Mesendoderm (in vitro differentiated cells): ENCODE results near the gene MS4A4E.

Experiments used
- DNase-seq: peaks from one replicate; pipeline ENCODE4 v3.0.0; 2013
- H2AK5ac ChIP-seq: 2 replicates; pipeline ENCODE4 v1.6.1; 2013; ENCODE audit warnings: low read length, inconsistent platforms
- H2BK120ac ChIP-seq: 2 replicates; pipeline ENCODE4 v1.6.1; 2013; ENCODE audit warnings: low read depth, mild to moderate bottlenecking, low read length, moderate library complexity, mixed read lengths
- H2BK15ac ChIP-seq: replicated peaks from 2 replicates; pipeline ENCODE4 v1.6.1; 2013; ENCODE audit warnings: low read depth, mild to moderate bottlenecking, moderate library complexity
- H2BK5ac ChIP-seq: 2 replicates; pipeline ENCODE4 v1.6.1; 2013; ENCODE audit warnings: low read length, inconsistent platforms
- H3K18ac ChIP-seq: 2 replicates; pipeline ENCODE4 v1.6.1; 2013; ENCODE audit warnings: mild to moderate bottlenecking, low read length, mixed read lengths
- H3K23ac ChIP-seq: one replicate; pipeline ENCODE4 v1.6.1; 2013; ENCODE audit warnings: low read length
- H3K27ac ChIP-seq: 2 replicates; pipeline ENCODE4 v1.5.1; 2013; ENCODE audit warnings: low read depth, mild to moderate bottlenecking, inconsistent platforms, low read length, moderate library complexity
- H3K27me3 ChIP-seq: 2 replicates; pipeline ENCODE4 v1.6.1; 2013; ENCODE audit warnings: low read length, control low read depth, mild to moderate bottlenecking, inconsistent platforms; ENCODE audit not compliant: insufficient read depth, poor library complexity
- H3K36me3 ChIP-seq: 2 replicates; pipeline ENCODE4 v1.6.1; 2013; ENCODE audit warnings: low read length, inconsistent platforms; ENCODE audit not compliant: control insufficient read depth, insufficient read depth
- H3K4ac ChIP-seq: one replicate; pipeline ENCODE4 v1.6.1; 2013; ENCODE audit warnings: low read depth, mild to moderate bottlenecking, low read length, moderate library complexity
- H3K4me1 ChIP-seq: 2 replicates; pipeline ENCODE4 v1.6.1; 2013; ENCODE audit warnings: low read depth, low read length, inconsistent platforms; ENCODE audit not compliant: control insufficient read depth
- H3K4me2 ChIP-seq: 2 replicates; pipeline ENCODE4 v1.6.1; 2013; ENCODE audit warnings: low read length
- H3K4me3 ChIP-seq: 2 replicates; pipeline ENCODE4 v1.5.1; 2013; ENCODE audit warnings: mild to moderate bottlenecking, low read length
- H3K56ac ChIP-seq: one replicate; pipeline ENCODE4 v1.6.1; 2013; ENCODE audit warnings: low read length
- H3K79me1 ChIP-seq: 2 replicates; pipeline ENCODE4 v1.6.1; 2013; ENCODE audit warnings: low read length, inconsistent platforms
- H3K79me2 ChIP-seq: 2 replicates; pipeline ENCODE4 v1.6.1; 2013; ENCODE audit warnings: mild to moderate bottlenecking, low read length; ENCODE audit not compliant: control insufficient read depth, insufficient read depth
- H3K9ac ChIP-seq: 2 replicates; pipeline ENCODE4 v1.6.1; 2013; ENCODE audit warnings: low read length, inconsistent platforms
- H4K5ac ChIP-seq: one replicate; pipeline ENCODE4 v1.6.1; 2013; ENCODE audit warnings: low read length
- H4K8ac ChIP-seq: one replicate; pipeline ENCODE4 v1.6.1; 2013; ENCODE audit warnings: low read depth, mild to moderate bottlenecking, control low read depth, low read length, moderate library complexity
- WGBS: extraction: QIAGEN DNeasy Blood & Tissue Kit; methylation state at CpG from one replicate; pipeline ENCODE4 v1.1.7; 2013; ENCODE audit warnings: low lambda C conversion rate, missing lambda C conversion rate; ENCODE audit not compliant: insufficient coverage; ENCODE audit errors: extremely low coverage; 5-methylcytosine and 5-hydroxymethylcytosine counted together

Gene MS4A4E

DNA sequence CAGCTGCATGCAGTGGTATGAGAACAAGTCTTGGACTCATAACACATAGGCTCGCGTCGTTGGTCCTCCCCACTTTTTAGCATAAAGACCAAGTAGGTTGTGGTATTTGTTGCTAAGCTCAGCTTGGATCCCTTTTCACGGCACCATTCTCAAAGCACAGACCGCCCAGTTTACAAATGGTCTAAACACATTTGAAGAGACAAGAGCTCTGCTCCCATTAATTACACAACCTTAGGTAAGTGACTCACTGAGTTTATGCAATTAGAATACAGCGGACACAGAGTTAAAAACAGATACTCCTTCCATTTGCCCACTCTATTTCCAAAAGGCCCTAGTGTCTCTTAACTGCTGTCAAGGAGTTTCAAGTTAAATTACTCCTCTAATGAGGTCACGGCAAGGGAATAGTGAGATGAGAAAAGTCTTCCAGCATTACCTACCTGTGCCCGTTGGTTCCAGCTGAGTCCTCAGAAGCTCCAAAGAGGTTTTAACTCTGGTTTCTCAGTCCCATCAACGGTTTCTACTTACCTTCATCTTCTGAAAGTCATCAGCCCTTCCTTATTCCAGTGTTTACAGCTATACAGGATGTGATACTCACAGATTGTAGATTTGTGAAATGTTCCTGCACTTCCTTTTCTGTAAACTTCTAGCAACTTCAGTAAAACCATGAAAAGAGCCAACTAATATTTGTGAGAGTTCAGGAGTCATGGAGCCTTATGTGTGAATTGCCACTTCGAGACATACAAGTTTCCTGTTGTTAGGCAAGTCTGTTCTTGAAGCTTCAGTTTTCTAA, 60.2 kb downstream of the MS4A4E start, which contains the start of gene MS4A6A:
Gene MS4A6A, minus strand, starts transcription at position 543 of the 790 bp plus-strand sequence. CDS start 1,356 bp downstream, outside the sequence.
- Histone ChIP-seq H3K27ac (no peak within 1 kb of the TSS), H3K36me3 (no peaks in the 10 kb centered on the region), H3K23ac (no peak within 1 kb of the TSS), H3K27me3 (no peaks in the 10 kb centered on the region), H3K4me3 (no peak within 1 kb of the TSS), H2BK5ac (no peak within 1 kb of the TSS), H2AK5ac (no peak within 1 kb of the TSS), H3K4ac (no peak within 1 kb of the TSS), H2BK15ac (no peak within 1 kb of the TSS), H3K4me1 (peaks cover 4% of the 10 kb centered on the region), H3K56ac (no peak within 1 kb of the TSS), H3K9ac (no peak within 1 kb of the TSS), H4K5ac (no peak within 1 kb of the TSS), H4K8ac (no peak within 1 kb of the TSS), H3K18ac (no peak within 1 kb of the TSS), H3K79me2 (no peaks in the 10 kb centered on the region), H3K4me2 (no peak within 1 kb of the TSS), H2BK120ac (no peak within 1 kb of the TSS), H3K79me1 (no peaks in the 10 kb centered on the region)
- no peak for DNase-seq
- WGBS, result no CpG with 5 or more reads among the region's 10 CpGs

DNA sequence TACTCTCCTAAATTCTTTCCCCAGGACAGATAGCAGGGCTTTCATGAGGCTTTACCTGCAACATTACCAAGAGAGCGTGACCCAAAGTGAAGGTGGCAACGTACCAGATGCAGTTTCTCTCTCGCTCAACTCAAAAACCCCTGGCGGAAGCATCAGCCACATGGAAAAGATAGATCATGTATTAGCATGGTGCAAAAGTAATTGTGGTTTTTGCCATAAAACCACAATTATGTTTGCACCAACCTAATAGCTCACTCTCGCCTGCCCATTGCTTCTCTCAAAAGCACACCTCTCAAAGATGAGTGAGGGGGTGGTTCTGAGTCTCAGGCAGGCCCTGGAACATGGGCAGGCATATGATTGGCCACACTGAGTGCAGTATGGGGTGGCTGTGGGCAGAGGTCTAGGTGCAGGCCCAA, 67.1 kb downstream of the MS4A4E start:
- H2AK5ac ChIP-seq, result no peak overlapping the region
- no peak overlapping the region for H4K8ac ChIP-seq
- H3K27me3 ChIP-seq, result no peaks in the 10 kb centered on the region
- no peak overlapping the region for H3K4me3 ChIP-seq
- no peak overlapping the region for H2BK5ac ChIP-seq
- H3K79me1 ChIP-seq, result no peaks in the 10 kb centered on the region
- no peak overlapping the region for H3K23ac ChIP-seq
- no peak overlapping the region for H4K5ac ChIP-seq
- no peak overlapping the region for H3K9ac ChIP-seq
- no peaks in the 10 kb centered on the region for H3K4me1 ChIP-seq
- no peak overlapping the region for H3K27ac ChIP-seq
- no peak overlapping the region for H2BK120ac ChIP-seq
- WGBS, result no CpG with 5 or more reads among the region's 5 CpGs
- no peaks in the 10 kb centered on the region for H3K36me3 ChIP-seq
- no peak overlapping the region for H3K4ac ChIP-seq
- no peak overlapping the region for H3K56ac ChIP-seq
- H3K4me2 ChIP-seq, result no peak overlapping the region
- no peaks in the 10 kb centered on the region for H3K79me2 ChIP-seq
- DNase-seq, result no peak
- no peak overlapping the region for H3K18ac ChIP-seq
- no peak overlapping the region for H2BK15ac ChIP-seq

DNA sequence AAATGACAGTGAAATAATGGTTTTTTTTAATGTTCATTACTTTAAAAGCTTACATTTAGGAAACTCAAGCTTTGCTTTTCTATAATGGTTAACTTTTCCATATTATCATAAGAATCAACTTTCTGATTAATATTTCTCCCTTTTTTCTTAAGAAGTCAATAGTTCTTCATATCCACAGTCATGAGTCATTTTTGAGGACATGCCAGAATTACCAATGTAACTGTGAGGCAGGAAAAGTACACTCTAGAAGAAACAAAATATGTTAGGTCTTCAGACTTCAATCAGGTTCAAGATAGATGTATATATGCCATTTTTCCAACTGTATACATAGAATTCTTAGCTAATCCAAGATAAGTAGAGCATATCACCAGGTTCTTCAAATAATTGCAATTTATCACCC, 70.9 kb downstream of the MS4A4E start:
- no peak overlapping the region for H3K9ac ChIP-seq
- H2BK120ac ChIP-seq, result no peak overlapping the region
- H2BK5ac ChIP-seq, result no peak overlapping the region
- no peaks in the 10 kb centered on the region for H3K79me2 ChIP-seq
- no peak overlapping the region for H3K4me2 ChIP-seq
- H2BK15ac ChIP-seq, result no peak overlapping the region
- no peak for DNase-seq
- no peaks in the 10 kb centered on the region for H3K79me1 ChIP-seq
- H4K8ac ChIP-seq, result no peak overlapping the region
- H3K4me1 ChIP-seq, result no peaks in the 10 kb centered on the region
- H3K36me3 ChIP-seq, result no peaks in the 10 kb centered on the region
- no peak overlapping the region for H4K5ac ChIP-seq
- no peak overlapping the region for H3K18ac ChIP-seq
- H2AK5ac ChIP-seq, result no peak overlapping the region
- H3K4ac ChIP-seq, result no peak overlapping the region
- H3K23ac ChIP-seq, result no peak overlapping the region
- H3K4me3 ChIP-seq, result no peak overlapping the region
- H3K56ac ChIP-seq, result no peak overlapping the region
- no peak overlapping the region for H3K27ac ChIP-seq
- no peaks in the 10 kb centered on the region for H3K27me3 ChIP-seq

DNA sequence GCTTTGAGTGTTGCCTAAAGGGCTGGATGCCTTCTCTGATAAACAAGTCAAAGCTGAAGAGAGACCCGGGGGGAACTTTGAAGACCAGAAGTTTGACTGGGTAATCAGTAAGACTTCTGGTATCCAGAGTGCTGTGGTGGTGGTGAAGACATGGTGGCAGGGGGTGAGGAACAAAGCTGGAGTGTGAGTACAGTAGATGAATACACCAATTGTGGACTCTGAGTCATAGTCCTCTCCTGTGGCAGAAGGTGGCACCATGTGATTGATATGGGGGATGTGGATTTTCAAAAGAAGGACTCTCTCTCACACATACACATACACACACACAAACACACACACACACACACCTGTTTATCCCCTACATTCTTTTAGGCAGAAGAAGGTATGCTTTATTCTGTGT, 72.4 kb downstream of the MS4A4E start:
- H2AK5ac ChIP-seq, result no peak overlapping the region

DNA sequence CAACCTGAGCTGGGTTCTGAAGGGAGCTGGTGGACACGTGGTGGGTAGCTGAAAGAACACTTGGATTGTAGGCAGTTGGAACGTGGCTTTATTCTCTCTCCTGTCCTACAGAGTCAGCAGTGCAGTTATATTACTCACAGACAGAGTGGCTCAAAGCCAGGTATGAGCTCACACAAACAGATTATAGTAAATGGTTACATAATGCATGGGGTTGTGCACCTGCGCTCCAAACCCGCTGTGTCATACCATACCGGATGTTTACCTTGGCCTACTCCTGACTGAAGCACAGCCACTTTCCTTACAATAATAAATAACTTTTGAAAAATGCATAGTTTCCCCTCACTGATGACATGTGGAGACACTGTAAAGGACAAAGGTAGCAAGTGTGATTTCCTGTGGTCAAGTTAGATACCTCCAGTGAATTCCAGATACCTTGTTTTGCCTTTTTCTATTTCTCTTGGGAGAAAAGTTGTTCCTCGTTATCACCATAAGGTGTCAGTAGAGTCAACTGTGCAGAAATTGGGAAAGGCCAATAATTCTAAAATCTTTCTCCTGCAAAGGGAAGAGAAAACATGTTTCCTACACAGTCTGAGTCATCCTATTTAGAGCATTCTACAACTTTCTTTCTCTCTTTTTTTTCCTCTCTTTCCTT, 73.5 kb downstream of the MS4A4E start:
- no peak overlapping the region for H4K5ac ChIP-seq
- H3K27me3 ChIP-seq, result no peaks in the 10 kb centered on the region
- H3K4me2 ChIP-seq, result no peak overlapping the region
- H3K36me3 ChIP-seq, result no peaks in the 10 kb centered on the region
- no peaks in the 10 kb centered on the region for H3K4me1 ChIP-seq
- H3K23ac ChIP-seq, result no peak overlapping the region
- no peak overlapping the region for H3K27ac ChIP-seq
- no peak overlapping the region for H2BK5ac ChIP-seq
- no peaks in the 10 kb centered on the region for H3K79me1 ChIP-seq
- peak; percentile 81 for DNase-seq
- no peak overlapping the region for H2BK120ac ChIP-seq
- H3K9ac ChIP-seq, result no peak overlapping the region
- no peak overlapping the region for H3K4me3 ChIP-seq
- no peak overlapping the region for H4K8ac ChIP-seq
- no peak overlapping the region for H2AK5ac ChIP-seq
- H3K56ac ChIP-seq, result no peak overlapping the region
- WGBS, result no CpG with 5 or more reads among the region's 6 CpGs
- H2BK15ac ChIP-seq, result no peak overlapping the region
- H3K79me2 ChIP-seq, result no peaks in the 10 kb centered on the region
- no peak overlapping the region for H3K18ac ChIP-seq
- H3K4ac ChIP-seq, result no peak overlapping the region

More for the DNA sequence above, 72.4 kb downstream of the MS4A4E start:
- H3K9ac ChIP-seq, result no peak overlapping the region
- H3K56ac ChIP-seq, result no peak overlapping the region
- no peaks in the 10 kb centered on the region for H3K4me1 ChIP-seq
- no peak overlapping the region for H3K18ac ChIP-seq
- no peak overlapping the region for H2BK15ac ChIP-seq
- H3K36me3 ChIP-seq, result no peaks in the 10 kb centered on the region
- H3K27ac ChIP-seq, result no peak overlapping the region
- no peak overlapping the region for H3K23ac ChIP-seq
- H3K4me3 ChIP-seq, result no peak overlapping the region
- H4K5ac ChIP-seq, result no peak overlapping the region
- no peak overlapping the region for H3K4ac ChIP-seq
- WGBS, result no CpG with 5 or more reads among the region's 1 CpG
- H2BK120ac ChIP-seq, result no peak overlapping the region
- no peak overlapping the region for H3K4me2 ChIP-seq
- no peak overlapping the region for H2BK5ac ChIP-seq
- no peak overlapping the region for H4K8ac ChIP-seq
- H3K79me2 ChIP-seq, result no peaks in the 10 kb centered on the region
- DNase-seq, result no peak
- H3K27me3 ChIP-seq, result no peaks in the 10 kb centered on the region
- no peaks in the 10 kb centered on the region for H3K79me1 ChIP-seq
